Renal cortex interstitium (tissue), 11 donors: ENCODE results near the gene ESR2. TPM values are rescaled to one million over a fixed set of nuclear protein-coding genes. Genes with fewer than 3 reads are reported as not detected.

Source experiments
- DNase-seq, 11 donors: peaks; one replicate each; pipeline ENCODE4 v3.0.0-alpha.2; 2013; ENCODE audit warnings: low read depth in 9 of 11, low spot score in 4 of 11; ENCODE audit errors: extremely low read depth in 1 of 11
- polyA plus RNA-seq, 3 donors: library from polyadenylated mRNA; unstranded; fragments of 120-200 nt; gene quantifications; one replicate each; pipeline ENCODE4 v1.2.1, GENCODE V29; 2013; ENCODE audit not compliant: insufficient read length in 3 of 3

The ESR2 gene
- polyA plus RNA-seq, 3 donors, result 1.1 to 1.7 (median 1.2) TPM

DNA sequence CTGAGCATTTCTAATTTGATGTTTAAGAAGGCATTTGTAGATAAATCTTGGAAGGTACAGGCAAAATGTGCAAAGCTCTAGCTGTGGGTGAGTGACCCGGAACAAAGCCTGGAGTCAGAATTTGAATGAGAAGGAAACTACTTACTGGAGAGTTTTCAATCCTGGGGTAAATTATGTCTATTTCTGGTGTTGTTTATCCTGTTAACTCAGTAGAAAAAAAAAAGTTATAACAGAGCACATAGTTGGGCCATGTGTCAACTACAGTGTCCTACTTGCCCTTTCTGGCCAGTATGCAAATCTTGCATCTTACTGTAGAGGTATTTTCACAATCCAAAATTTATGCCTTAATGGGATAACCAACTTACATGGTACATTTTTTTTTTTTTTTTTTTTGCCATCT is 259.0 kb downstream of the ESR2 start:
- no peak for DNase-seq

Other genes starting within 250 kb of the ESR2 start
- 10 to 100 TPM; 75.8 to 98.6 (median 91.1) TPM for gene MTHFD1, start 94.0 kb upstream of the ESR2 start, polyA plus RNA-seq
- gene AKAP5, start 171.1 kb upstream of the ESR2 start, polyA plus RNA-seq, result 1 to 10 TPM; 6.4 to 8.4 (median 8.1) TPM
- gene ZBTB25, start 209.5 kb upstream of the ESR2 start, polyA plus RNA-seq, result 10 to 100 TPM in 1 of 3 donors, 1 to 10 TPM in 2; 7.0 to 14.4 (median 8.5) TPM
- gene ZBTB1, start 210.4 kb upstream of the ESR2 start, polyA plus RNA-seq, result 10 to 100 TPM; 62.6 to 74.3 (median 69.4) TPM
- 10 to 100 TPM; 16.3 to 20.6 (median 17.6) TPM for gene HSPA2, start 246.4 kb upstream of the ESR2 start, polyA plus RNA-seq